Right atrium auricular region (tissue), 2 donors: Measurements from ENCODE around the gene USH2A. TPM values are rescaled to one million over a fixed set of nuclear protein-coding genes. Genes with fewer than 3 reads are reported as not detected.

Source experiments
- DNase-seq: peaks from one replicate; pipeline ENCODE4 v3.0.0-alpha.2; 2019; ENCODE audit warnings: low spot score
- H3K27ac ChIP-seq, 2 donors: fragments of 200-600 bp; sonication (generic); 1 replicate in 1 of 2; 2 replicates in 1 of 2; pipeline ENCODE4 v1.5.1; 2016 to 2019
- H3K27me3 ChIP-seq, 2 donors: fragments of 200-600 bp; sonication (generic); one replicate each; pipeline versions ENCODE4 v1.5.1 to v1.6.0; 2017 to 2019
- H3K36me3 ChIP-seq: fragments of 200-600 bp; sonication (generic); one replicate; pipeline ENCODE4 v1.5.1; 2016
- H3K4me1 ChIP-seq, 2 donors: fragments of 200-600 bp; sonication (generic); one replicate each; pipeline versions ENCODE4 v1.5.1 to v1.6.0; 2017 to 2019
- H3K4me3 ChIP-seq, 2 donors: fragments of 200-600 bp; sonication (generic); 1 replicate in 1 of 2; 2 replicates in 1 of 2; pipeline ENCODE4 v1.5.1; 2017 to 2019; ENCODE audit warnings: mild to moderate bottlenecking in 1 of 2, moderate library complexity in 1 of 2
- H3K9me3 ChIP-seq, 2 donors: fragments of 200-600 bp; sonication (generic); one replicate each; pipeline ENCODE4 v1.5.1; 2019
- total RNA-seq, 2 donors: library from RNA; depleted of rRNA; stranded (reverse); fragments of >200 nt; gene quantifications; one replicate each; pipeline ENCODE4 v1.1.0, GENCODE V29; 2016
- TF ChIP-seq, protein P1 (sequence below), 2 donors: fragments of 200-600 bp; sonication (generic); IDR thresholded peaks; one replicate each; pipeline ENCODE4 v1.5.1; 2019; ENCODE audit warnings: antibody characterized with exemption in 2 of 2

USH2A gene
- total RNA-seq, 2 donors from 2014 or later = 2.4 to 5.6 TPM

DNA sequence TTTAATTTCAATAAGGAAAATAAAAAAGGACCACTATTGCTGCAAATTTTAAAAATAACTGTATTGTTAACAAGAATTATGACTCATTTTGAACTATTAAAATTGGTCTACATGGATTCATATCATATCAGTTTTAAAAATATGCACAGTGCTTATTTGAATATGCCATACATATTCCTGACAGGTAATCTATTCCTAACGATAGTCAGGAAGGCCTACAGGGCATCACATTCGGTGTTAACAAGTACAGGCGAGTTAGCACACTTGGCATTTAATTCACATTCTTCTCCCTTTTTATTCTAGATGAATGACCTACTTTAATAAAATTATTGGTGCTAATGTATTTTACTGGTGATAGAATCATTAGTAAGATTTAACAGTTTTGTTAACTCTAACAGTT is 174.6 kb downstream of the USH2A start:
- no peaks in the 10 kb centered on the region for H3K36me3 ChIP-seq
- H3K4me3 ChIP-seq = no peak overlapping the region
- no peaks in the 10 kb centered on the region for H3K4me1 ChIP-seq
- no peaks in the 10 kb centered on the region for H3K9me3 ChIP-seq
- TF ChIP-seq, protein P1, sequence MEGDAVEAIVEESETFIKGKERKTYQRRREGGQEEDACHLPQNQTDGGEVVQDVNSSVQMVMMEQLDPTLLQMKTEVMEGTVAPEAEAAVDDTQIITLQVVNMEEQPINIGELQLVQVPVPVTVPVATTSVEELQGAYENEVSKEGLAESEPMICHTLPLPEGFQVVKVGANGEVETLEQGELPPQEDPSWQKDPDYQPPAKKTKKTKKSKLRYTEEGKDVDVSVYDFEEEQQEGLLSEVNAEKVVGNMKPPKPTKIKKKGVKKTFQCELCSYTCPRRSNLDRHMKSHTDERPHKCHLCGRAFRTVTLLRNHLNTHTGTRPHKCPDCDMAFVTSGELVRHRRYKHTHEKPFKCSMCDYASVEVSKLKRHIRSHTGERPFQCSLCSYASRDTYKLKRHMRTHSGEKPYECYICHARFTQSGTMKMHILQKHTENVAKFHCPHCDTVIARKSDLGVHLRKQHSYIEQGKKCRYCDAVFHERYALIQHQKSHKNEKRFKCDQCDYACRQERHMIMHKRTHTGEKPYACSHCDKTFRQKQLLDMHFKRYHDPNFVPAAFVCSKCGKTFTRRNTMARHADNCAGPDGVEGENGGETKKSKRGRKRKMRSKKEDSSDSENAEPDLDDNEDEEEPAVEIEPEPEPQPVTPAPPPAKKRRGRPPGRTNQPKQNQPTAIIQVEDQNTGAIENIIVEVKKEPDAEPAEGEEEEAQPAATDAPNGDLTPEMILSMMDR (IDR thresholded peaks at IDR 0.05) = no peak
- DNase-seq = no peak
- no peaks in the 10 kb centered on the region for H3K27me3 ChIP-seq
- H3K27ac ChIP-seq = no peak overlapping the region

DNA sequence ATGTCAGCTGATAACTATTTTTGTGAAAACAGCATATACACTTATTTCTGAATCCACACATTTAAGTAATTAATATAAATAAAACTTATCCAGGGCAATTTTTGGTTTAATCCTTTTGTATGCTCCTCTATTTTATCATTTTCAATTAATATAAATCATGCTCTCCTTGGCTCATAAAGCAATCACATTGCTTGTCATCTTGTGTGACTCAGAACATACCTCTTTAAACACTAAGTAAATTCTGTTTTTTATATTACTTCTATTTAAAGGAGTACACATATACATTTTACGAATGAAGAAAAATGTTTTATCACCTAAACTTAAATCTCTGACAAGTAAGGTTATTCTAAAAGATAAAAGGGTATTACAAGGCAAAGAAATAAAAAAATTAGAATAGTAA is 175.3 kb downstream of the USH2A start:
- Histone ChIP-seq H3K36me3 (no peaks in the 10 kb centered on the region), H3K9me3 (no peaks in the 10 kb centered on the region), H3K4me1 (no peaks in the 10 kb centered on the region), H3K27ac (no peak overlapping the region), H3K4me3 (no peak overlapping the region), H3K27me3 (no peaks in the 10 kb centered on the region)
- DNase-seq = no peak
- TF ChIP-seq, protein P1 (IDR thresholded peaks at IDR 0.05) = no peak

DNA sequence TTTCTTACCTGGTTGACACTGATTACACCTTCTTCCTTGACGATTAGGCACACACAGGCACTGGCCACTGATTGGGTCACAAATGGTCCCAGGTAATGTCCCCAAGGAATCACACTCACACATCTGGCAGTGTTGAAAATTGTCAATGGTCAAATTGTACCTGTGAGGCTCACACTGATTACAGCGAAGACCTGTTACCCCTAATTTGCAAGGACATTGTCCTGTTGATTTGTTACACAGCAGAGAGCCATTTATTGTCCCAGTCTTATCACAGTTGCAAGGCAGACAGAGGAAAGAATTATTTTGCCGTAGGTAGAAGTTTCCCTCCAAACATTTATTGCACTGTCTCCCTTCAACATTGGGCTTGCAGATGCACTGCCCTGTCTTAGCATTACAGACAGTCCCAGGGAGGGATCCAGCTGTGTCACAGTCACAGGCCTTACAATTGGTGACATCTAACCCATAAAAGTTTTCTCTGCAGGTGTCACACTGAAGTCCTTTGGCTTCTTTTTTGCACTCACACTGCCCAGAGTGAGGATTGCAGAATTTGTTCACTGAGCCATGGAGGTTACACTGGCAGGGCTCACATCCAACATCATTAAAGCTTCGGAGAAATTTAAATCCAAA is 176.6 kb downstream of the USH2A start:
- H3K4me3 ChIP-seq = no peak overlapping the region
- H3K27ac ChIP-seq = no peak overlapping the region
- H3K36me3 ChIP-seq = no peaks in the 10 kb centered on the region
- DNase-seq = no peak
- H3K4me1 ChIP-seq = no peaks in the 10 kb centered on the region
- no peaks in the 10 kb centered on the region for H3K27me3 ChIP-seq
- TF ChIP-seq, protein P1 (IDR thresholded peaks at IDR 0.05) = no peak
- H3K9me3 ChIP-seq = no peaks in the 10 kb centered on the region

DNA sequence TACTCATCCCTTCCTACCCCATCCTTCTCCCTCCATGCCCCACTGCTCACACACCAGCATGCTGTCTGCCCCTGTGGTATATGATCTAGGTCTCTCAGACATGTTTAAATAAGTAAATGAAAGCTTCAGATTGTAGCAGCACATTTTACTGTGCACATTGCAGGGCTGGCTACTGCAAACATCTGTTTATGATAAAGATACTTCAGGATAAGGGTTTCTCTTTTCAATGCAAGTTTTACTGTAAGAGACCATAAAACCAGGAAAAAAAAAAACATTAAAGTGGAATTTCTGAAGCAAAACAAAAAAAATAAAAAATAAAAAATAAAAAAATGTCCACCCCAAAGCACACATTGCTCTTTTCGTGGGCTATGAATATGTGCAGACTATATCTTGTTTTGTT is 184.4 kb downstream of the USH2A start:
- Histone ChIP-seq H3K4me1 (no peaks in the 10 kb centered on the region), H3K27ac (no peak overlapping the region), H3K9me3 (no peaks in the 10 kb centered on the region), H3K36me3 (no peaks in the 10 kb centered on the region), H3K4me3 (no peak overlapping the region), H3K27me3 (no peaks in the 10 kb centered on the region)
- TF ChIP-seq, protein P1 (IDR thresholded peaks at IDR 0.05) = no peak
- DNase-seq = no peak

DNA sequence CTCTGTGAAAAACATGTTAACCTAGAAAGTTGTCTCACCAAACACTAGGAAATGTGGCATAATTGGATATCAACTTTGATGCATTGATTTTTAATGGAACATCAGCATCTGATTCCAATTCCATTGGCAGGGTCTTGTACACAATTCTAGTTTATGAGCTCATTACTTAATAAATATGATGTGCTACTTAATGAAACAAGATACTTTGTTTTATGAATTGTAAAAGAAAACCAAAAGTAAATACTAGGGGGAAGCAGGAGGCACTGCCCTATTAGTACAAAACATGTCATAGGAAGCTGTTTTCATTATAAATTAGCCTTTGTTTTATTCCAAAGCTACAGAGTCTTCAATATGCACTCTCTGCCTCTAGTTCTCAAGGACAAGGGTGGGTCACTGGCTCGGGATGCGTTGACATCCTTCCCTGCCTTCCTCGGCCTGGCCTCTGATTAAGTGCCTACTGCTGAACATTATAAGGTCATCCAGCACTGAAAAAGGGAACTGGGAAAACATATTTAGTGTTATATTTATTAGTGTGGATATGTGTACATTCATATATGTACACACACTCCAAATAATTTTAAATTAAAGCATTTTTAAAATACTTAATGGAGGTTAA is 185.2 kb downstream of the USH2A start:
- TF ChIP-seq, protein P1 (IDR thresholded peaks at IDR 0.05) = no peak
- Histone ChIP-seq H3K4me1 (no peaks in the 10 kb centered on the region), H3K27me3 (no peaks in the 10 kb centered on the region), H3K36me3 (no peaks in the 10 kb centered on the region), H3K4me3 (no peak overlapping the region), H3K9me3 (no peaks in the 10 kb centered on the region), H3K27ac (no peak overlapping the region)
- no peak for DNase-seq

DNA sequence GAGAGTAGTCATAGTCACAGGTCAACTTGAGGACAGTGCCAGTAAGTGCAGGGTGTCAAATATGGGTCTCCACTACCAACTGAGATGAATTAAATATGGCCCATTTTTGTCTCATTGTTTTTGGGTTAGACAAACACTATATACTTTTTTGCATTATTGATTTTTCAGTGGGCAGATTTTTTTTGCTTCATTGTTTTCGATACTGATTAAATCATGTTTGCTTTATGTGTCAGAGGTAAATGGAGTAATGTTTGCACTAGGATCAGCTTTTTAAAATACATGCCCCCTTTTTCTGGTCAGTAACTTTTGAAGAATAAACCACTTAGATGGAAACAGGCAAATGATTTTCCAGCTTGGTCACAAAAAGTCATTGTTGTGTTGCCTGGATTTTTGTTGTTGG is 199.0 kb downstream of the USH2A start:
- no peaks in the 10 kb centered on the region for H3K36me3 ChIP-seq
- TF ChIP-seq, protein P1 (IDR thresholded peaks at IDR 0.05) = no peak
- H3K9me3 ChIP-seq = no peaks in the 10 kb centered on the region
- DNase-seq = no peak
- peaks cover 0 to 4% of the 10 kb centered on the region in 2 donors for H3K4me1 ChIP-seq
- H3K4me3 ChIP-seq = no peak overlapping the region
- H3K27ac ChIP-seq = no peak overlapping the region
- no peaks in the 10 kb centered on the region for H3K27me3 ChIP-seq
